Mucosa of descending colon (tissue), 3 donors: Measurements from ENCODE around the gene ANP32D. TPM values are rescaled to one million over a fixed set of nuclear protein-coding genes. Genes with fewer than 3 reads are reported as not detected.
"Not testable (repeated sequence)": the region's sequence is repeated elsewhere in the genome, so short reads cannot be mapped to it uniquely, and the experiment has no call there.

Source experiments
- ATAC-seq: fragments of 200-7000 bp; cut with Tn5 transposase; one replicate; pipeline ENCODE4 v1.9.1; 2020; ENCODE audit warnings: mild to moderate bottlenecking, moderate library complexity
- DNase-seq, 3 donors: peaks; one replicate each; pipeline ENCODE4 v3.0.0-alpha.2; 2020
- H3K36me3 ChIP-seq: fragments of 200-600 bp; one replicate; pipeline ENCODE4 v1.8.0; 2021; ENCODE audit warnings: low read depth, mild to moderate bottlenecking
- H3K4me1 ChIP-seq: fragments of 200-600 bp; one replicate; pipeline ENCODE4 v1.8.0; 2021; ENCODE audit warnings: low read depth, mild to moderate bottlenecking
- H3K4me3 ChIP-seq: fragments of 200-600 bp; one replicate; pipeline ENCODE4 v1.8.0; 2021; ENCODE audit warnings: mild to moderate bottlenecking
- H3K9me3 ChIP-seq: fragments of 200-600 bp; one replicate; pipeline ENCODE4 v1.8.0; 2021; ENCODE audit warnings: mild to moderate bottlenecking
- CTCF ChIP-seq: fragments of 200-600 bp; IDR thresholded peaks from one replicate; pipeline ENCODE4 v1.8.0; 2022; ENCODE audit warnings: antibody characterized with exemption, mild to moderate bottlenecking
- intact Hi-C, 2 donors: fragments of 100-400 bp; cut with DNase I in 1 of 2; cut with micrococcal nuclease in 1 of 2; formaldehyde crosslinking; loops; one replicate each; pipeline versions ENCODE4 v1.11.0 to v1.11.1; 2022; cut with DNase I, micrococcal nuclease
- total RNA-seq, 3 donors: library from RNA; stranded (reverse); fragmentation: NEBNext Ultra II Directional in 2 of 3; extraction: Animal tissue kit (Norgen Biotek cat#: 25700) in 2 of 3; gene quantifications; one replicate each; pipeline versions ENCODE4 v1.2.1 to v1.2.4, GENCODE V29; 2021 to 2023
- donor health status: DM: no; HTN: no; CAD: no; lungs with moderate emphysema.
- donor health status: DM: no; HTN: no; CAD: no.
- donor health status: DM: no; HTN: yes; CAD: no.

Gene ANP32D
- total RNA-seq, 3 donors from 2014 or later = not detected

GRCh38 chr12:48510111-48510510 is 37.8 kb downstream of the ANP32D start:
- Histone ChIP-seq H3K4me1 (no peaks in the 10 kb centered on the region), H3K9me3 (no peaks in the 10 kb centered on the region), H3K4me3 (no peak overlapping the region), H3K36me3 (no peaks in the 10 kb centered on the region)
- intact Hi-C loops = no loop called here
- DNase-seq (no peak), ATAC-seq (no peak)
- no peak for TF ChIP-seq CTCF

GRCh38 chr12:48512855-48513254 is 40.5 kb downstream of the ANP32D start:
- intact Hi-C loops = no loop called here
- no peaks in the 10 kb centered on the region for H3K9me3 ChIP-seq
- no peak overlapping the region for H3K4me3 ChIP-seq
- H3K36me3 ChIP-seq = no peaks in the 10 kb centered on the region
- no peaks in the 10 kb centered on the region for H3K4me1 ChIP-seq
- no peak for DNase-seq
- TF ChIP-seq CTCF = no peak
- ATAC-seq = no peak

GRCh38 chr12:48514728-48515127 is 42.4 kb downstream of the ANP32D start:
- TF ChIP-seq CTCF = no peak
- H3K4me3 ChIP-seq = no peak overlapping the region
- no peaks in the 10 kb centered on the region for H3K9me3 ChIP-seq
- DNase-seq (no peak), ATAC-seq (no peak)
- intact Hi-C loops = no loop called here
- no peaks in the 10 kb centered on the region for H3K4me1 ChIP-seq
- H3K36me3 ChIP-seq = no peaks in the 10 kb centered on the region

GRCh38 chr12:48520381-48520780 is 48.0 kb downstream of the ANP32D start:
- ATAC-seq, intact Hi-C loops, DNase-seq, H3K4me3 ChIP-seq, H3K9me3 ChIP-seq, H3K36me3 ChIP-seq, H3K4me1 ChIP-seq: not testable (repeated sequence)

Other genes starting within 250 kb of the ANP32D start
- 10 to 100 TPM; 12.9 to 20.7 (median 13.5) TPM for gene ZNF641, start 121.6 kb upstream of the ANP32D start, total RNA-seq
- gene C12orf54, start 9.9 kb downstream of the ANP32D start, total RNA-seq = under 1 TPM in 1 of 3 donors, not detected in 2; 0.41 TPM
- not detected for gene OR8S1, start 53.1 kb downstream of the ANP32D start, total RNA-seq
- not detected for gene LALBA, start 97.5 kb downstream of the ANP32D start, total RNA-seq
- gene KANSL2, start 209.7 kb downstream of the ANP32D start, total RNA-seq = 10 to 100 TPM; 18.3 to 25.8 (median 22.6) TPM
- gene CCNT1, start 244.1 kb downstream of the ANP32D start, total RNA-seq = 10 to 100 TPM; 25.7 to 40.9 (median 31.1) TPM